Brain microvascular endothelial cell (primary cell): ENCODE measurements around the gene DGKQ.

ENCODE experiments used
- DNase-seq: peaks from one replicate; pipeline ENCODE4 v3.0.0-alpha.2; 2020
- H3K27ac ChIP-seq: fragments of 250-450 bp; sonication (Bioruptor Pico); 2 replicates; pipeline ENCODE4 v1.5.1; 2020; ENCODE audit warnings: mild to moderate bottlenecking, moderate library complexity
- H3K27me3 ChIP-seq: fragments of 250-450 bp; sonication (Bioruptor Pico); replicated peaks from 2 replicates; pipeline ENCODE4 v1.5.1; 2020; ENCODE audit warnings: mild to moderate bottlenecking
- H3K36me3 ChIP-seq: fragments of 250-450 bp; sonication (Bioruptor Pico); replicated peaks from 2 replicates; pipeline ENCODE4 v1.5.1; 2020; ENCODE audit warnings: mild to moderate bottlenecking
- H3K4me3 ChIP-seq: 2 replicates; pipeline ENCODE4 v1.5.1; 2011; ENCODE audit warnings: low read depth, mild to moderate bottlenecking, control low read depth, low read length, moderate library complexity
- CTCF ChIP-seq: IDR thresholded peaks from 2 replicates; pipeline ENCODE4 v1.5.1; 2011; ENCODE audit warnings: low read depth, mild to moderate bottlenecking, moderate library complexity, low read length, control low read depth, inconsistent platforms; ENCODE audit errors: missing control alignments
- in situ Hi-C: cut with HindIII; loops from 2 replicates; pipeline ENCODE4 v1.10.0; 2017; ENCODE audit warnings: low sequenced_read_pairs, low pct_ligation_motif_present

DGKQ gene

GRCh38 chr4:968221-968620 is 5.1 kb downstream of the DGKQ start:
- in situ Hi-C loops = no loop called here
- no peak overlapping the region for H3K27ac ChIP-seq
- no peak overlapping the region for H3K4me3 ChIP-seq
- TF ChIP-seq CTCF = no peak
- DNase-seq = no peak
- no peaks in the 10 kb centered on the region for H3K27me3 ChIP-seq
- peaks cover 9% of the 10 kb centered on the region for H3K36me3 ChIP-seq

- no peak for DNase-seq
- TF ChIP-seq CTCF = no peak
- peaks cover 14% of the 10 kb centered on the region for H3K36me3 ChIP-seq
- H3K4me3 ChIP-seq = no peak overlapping the region
- H3K27me3 ChIP-seq = no peaks in the 10 kb centered on the region
- in situ Hi-C loops = no loop called here
- no peak overlapping the region for H3K27ac ChIP-seq
Observed at GRCh38 chr4:967113-968104, 6.0 kb downstream of the DGKQ start.

GRCh38 chr4:966266-967112 is 6.9 kb downstream of the DGKQ start:
- H3K27ac ChIP-seq = no peak overlapping the region
- in situ Hi-C loops = no loop called here

GRCh38 chr4:965766-966134 is 7.6 kb downstream of the DGKQ start:
- no peak for DNase-seq
- Histone ChIP-seq H3K27ac (no peak overlapping the region), H3K4me3 (no peak overlapping the region), H3K36me3 (peaks cover 17% of the 10 kb centered on the region), H3K27me3 (no peaks in the 10 kb centered on the region)
- no peak for TF ChIP-seq CTCF
- in situ Hi-C loops = no loop called here

More at GRCh38 chr4:966266-967112, 6.9 kb downstream of the DGKQ start:
- Histone ChIP-seq H3K4me3 (no peak overlapping the region), H3K36me3 (peaks cover 17% of the 10 kb centered on the region), H3K27me3 (no peaks in the 10 kb centered on the region)
- no peak for DNase-seq
- no peak for TF ChIP-seq CTCF

GRCh38 chr4:965048-965765 is 8.2 kb downstream of the DGKQ start:
- H3K36me3 ChIP-seq = peaks cover 17% of the 10 kb centered on the region
- H3K4me3 ChIP-seq = no peak overlapping the region
- H3K27ac ChIP-seq = no peak overlapping the region
- in situ Hi-C loops = no loop called here
- no peaks in the 10 kb centered on the region for H3K27me3 ChIP-seq
- no peak for TF ChIP-seq CTCF
- DNase-seq = no peak
